GM12878 (cell line): ENCODE measurements around the gene SYNJ2. TPM values are rescaled to one million over a fixed set of nuclear protein-coding genes. Genes with fewer than 3 reads are reported as not detected.
A peak's percentile ranks its signal among the peaks of the same experiment; 100 is the strongest.

Source experiments
- ATAC-seq: fragments of 200-7000 bp; cut with Tn5 transposase; 3 replicates; pipeline ENCODE4 v1.9.1; 2020; ENCODE audit warnings: mild to moderate bottlenecking, moderate library complexity
- BruUV-seq: library from RNA; stranded (reverse); fragments of 400-500 nt; replicated peaks from 2 replicates; lab custom pipeline; 2021; lab: Mats Ljungman, UMichigan
- CTCF ChIA-PET: fragments of 300-600 bp; sonication (Branson Sonifier 250); formaldehyde crosslinking; extraction: SDS; loops from one replicate; lab custom pipeline; 2021; ENCODE audit warnings: inconsistent platforms; lab: Yijun Ruan, JAX
- POLR2A ChIA-PET: fragments of 350-600 bp; formaldehyde crosslinking; extraction: SDS; loops from one replicate; lab custom pipeline; 2021; ENCODE audit warnings: inconsistent platforms; lab: Charles Lee
- RAD21 ChIA-PET: fragments of 300-600 bp; sonication (Branson Sonifier 250); formaldehyde crosslinking; loops from one replicate; lab custom pipeline; 2023; ENCODE audit warnings: antibody characterized with exemption; ENCODE audit not compliant: unreplicated experiment; lab: Charles Lee
- SMC1A ChIA-PET: fragments of 300-600 bp; sonication (Branson Sonifier 250); formaldehyde crosslinking; loops from one replicate; lab custom pipeline; 2023; ENCODE audit not compliant: unreplicated experiment, uncharacterized antibody; lab: Charles Lee
- DNase-seq: peaks from one replicate; pipeline ENCODE4 v3.0.0-alpha.2; 2011; ENCODE audit warnings: low read depth, low spot score
- FAIRE-seq: peaks from 3 replicates; lab custom pipeline; 2011; peaks lifted over from hg19 to GRCh38; lab: Jason Lieb, UNC
- H2AFZ ChIP-seq: 2 replicates; pipeline ENCODE4 v1.6.0; 2011; ENCODE audit warnings: low read depth, low read length, control low read depth; ENCODE audit not compliant: control insufficient read depth
- H3K27ac ChIP-seq: 2 replicates; pipeline ENCODE4 v1.5.1; 2011; ENCODE audit warnings: control low read depth; ENCODE audit not compliant: control insufficient read depth, insufficient read depth
- H3K27me3 ChIP-seq, 2 experiments: replicated peaks in 1 of 2; 2 replicates each; pipeline versions ENCODE4 v1.6.0 to v1.6.1; 2011; ENCODE audit warnings: low read length in 1 of 2; ENCODE audit not compliant: control insufficient read depth in 2 of 2, insufficient read depth in 2 of 2
- H3K36me3 ChIP-seq, 2 experiments: 2 replicates each; pipeline ENCODE4 v1.5.1; 2011; ENCODE audit warnings: low read length in 1 of 2; ENCODE audit not compliant: control insufficient read depth in 2 of 2, insufficient read depth in 2 of 2
- H3K4me1 ChIP-seq: 2 replicates; pipeline ENCODE4 v1.6.1; 2011; ENCODE audit warnings: mild to moderate bottlenecking, low read length, moderate library complexity, mixed read lengths; ENCODE audit not compliant: control insufficient read depth, insufficient read depth
- H3K4me2 ChIP-seq: 2 replicates; pipeline ENCODE4 v1.6.0; 2011; ENCODE audit warnings: control low read depth; ENCODE audit not compliant: control insufficient read depth, insufficient read depth
- H3K4me3 ChIP-seq: fragments of 200-600 bp; sonication (generic); 2 replicates; pipeline ENCODE4 v1.5.1; 2016
- H3K79me2 ChIP-seq: 2 replicates; pipeline ENCODE4 v1.6.0; 2011; ENCODE audit warnings: low read length; ENCODE audit not compliant: control insufficient read depth, insufficient read depth
- H3K9ac ChIP-seq: 2 replicates; pipeline ENCODE4 v1.8.0; 2011; ENCODE audit warnings: low read length, control low read depth, mixed read lengths; ENCODE audit not compliant: control insufficient read depth, insufficient read depth
- H3K9me3 ChIP-seq: replicated peaks from 3 replicates; pipeline ENCODE4 v1.5.1; 2011; ENCODE audit warnings: mild to moderate bottlenecking, low read length; ENCODE audit not compliant: control insufficient read depth, insufficient read depth
- H4K20me1 ChIP-seq: 2 replicates; pipeline ENCODE4 v1.6.0; 2011; ENCODE audit not compliant: control insufficient read depth, insufficient read depth
- BHLHE40 ChIP-seq, 2 experiments: fragments of 450-650 bp in 1 of 2; IDR thresholded peaks; 2 replicates each; pipeline ENCODE4 v1.6.1; 2011 to 2017; ENCODE audit warnings: low read depth in 2 of 2, borderline replicate concordance in 1 of 2, improper control_type of control experiment in 1 of 2, low read length in 1 of 2, mild to moderate bottlenecking in 1 of 2
- KAT2A ChIP-seq: conservative IDR thresholded peaks from 2 replicates; pipeline ENCODE4 v1.6.1; 2011; ENCODE audit warnings: low read depth, low read length; ENCODE audit not compliant: control insufficient read depth
- MTA2 ChIP-seq: fragments of 450-650 bp; IDR thresholded peaks from 2 replicates; pipeline ENCODE4 v1.6.1; 2016; ENCODE audit warnings: low read depth, mild to moderate bottlenecking, moderate library complexity
- MXI1 ChIP-seq: fragments of 150-350 bp; IDR thresholded peaks from 2 replicates; pipeline ENCODE4 v1.6.1; 2011; ENCODE audit warnings: low read depth, mild to moderate bottlenecking, inconsistent platforms, low read length, improper control_type of control experiment
- MYB ChIP-seq: fragments of 150-350 bp; IDR thresholded peaks from 2 replicates; pipeline ENCODE4 v1.6.1; 2014; ENCODE audit warnings: mild to moderate bottlenecking, low read depth, low read length, borderline replicate concordance
- SPI1 ChIP-seq: IDR thresholded peaks from 2 replicates; pipeline ENCODE4 v1.6.1; 2011; ENCODE audit warnings: low read depth, mild to moderate bottlenecking, low read length, moderate library complexity, borderline replicate concordance; ENCODE audit not compliant: insufficient read depth
- TAF1 ChIP-seq: IDR thresholded peaks from 2 replicates; pipeline ENCODE4 v1.6.1; 2011; ENCODE audit warnings: mild to moderate bottlenecking, low read depth, low read length, borderline replicate concordance
- WGBS: methylation state at CpG from one replicate; pipeline ENCODE4 v1.1.6; 2016; ENCODE audit warnings: low lambda C conversion rate; ENCODE audit not compliant: insufficient replicate concordance, insufficient coverage; ENCODE audit errors: missing lambda C conversion rate; 5-methylcytosine and 5-hydroxymethylcytosine counted together
- in situ Hi-C: fragments of 300-500 bp; cut with MboI; formaldehyde crosslinking; loops from 9 replicates; pipeline ENCODE4 v1.14.3; 2018; ENCODE audit warnings: mixed read lengths
- intact Hi-C: fragments of 100-400 bp; cut with micrococcal nuclease; formaldehyde crosslinking; loops from one replicate; pipeline ENCODE4 v1.14.2; 2022; ENCODE audit not compliant: unreplicated experiment
- polyA plus RNA-seq, 11 experiments: library from polyadenylated mRNA; depleted of rRNA in 4 of 11; unstranded in 6 of 11; stranded (reverse) in 5 of 11; fragments of >200 nt; fragmentation: Nextera tagmentation in 4 of 11; fragmentation: Illumina TruSeq in 1 of 11; extraction: Ambion mirVana in 4 of 11; extraction: Trizol in 1 of 11; gene quantifications; 1 replicate in 1 of 11; 2 replicates in 10 of 11; pipeline versions ENCODE4 v1.2.1 to v1.2.3, GENCODE V29; 2011 to 2016; ENCODE audit warnings: inconsistent platforms in 2 of 11, missing spikeins in 2 of 11, low read depth in 1 of 11
- total RNA-seq, 4 experiments: library from RNA; depleted of rRNA in 3 of 4; stranded (reverse); fragments of >200 nt in 3 of 4; fragmentation: Illumina TruSeq in 1 of 4; extraction: Trizol in 1 of 4; gene quantifications; 2 replicates each; pipeline versions ENCODE4 v1.2.1 to v1.2.3, GENCODE V29; 2013 to 2021
- TF ChIP-seq, protein P1 (sequence below): fragments of 450-650 bp; IDR thresholded peaks from 2 replicates; pipeline ENCODE4 v1.6.1; 2018; ENCODE audit warnings: mild to moderate bottlenecking, low read depth, moderate library complexity; ENCODE audit not compliant: partially characterized antibody

SYNJ2 gene
- total and polyA plus RNA-seq, 10 of the 15 experiments (the other 5 are each of a cell fraction or from before 2014, with no cell fraction given): 0.11 to 1.8 (median 0.57) TPM

DNA sequence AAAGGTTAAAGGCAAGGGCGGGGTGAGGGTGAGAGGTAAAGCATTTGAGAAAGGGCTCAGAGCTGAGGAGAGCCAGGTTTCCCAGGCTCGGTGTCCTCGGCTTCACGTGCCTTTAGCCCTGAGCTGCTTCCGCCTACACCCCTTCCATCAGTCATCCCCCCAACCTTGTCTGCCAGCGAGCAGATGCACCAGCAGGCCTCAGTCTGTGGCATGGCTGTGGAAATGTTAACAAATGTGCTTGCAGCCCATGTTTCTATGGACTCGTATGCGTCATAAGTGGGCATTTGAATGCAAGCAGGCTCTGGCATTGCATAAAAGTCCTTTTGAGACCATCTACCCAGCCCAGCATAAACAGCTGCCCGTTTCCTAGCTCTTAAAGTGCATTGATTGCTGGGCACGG, 88.8 kb downstream of the SYNJ2 start (continued):
- no peak for TF ChIP-seq KAT2A
- no peak for TF ChIP-seq SPI1
- TF ChIP-seq, protein P1, sequence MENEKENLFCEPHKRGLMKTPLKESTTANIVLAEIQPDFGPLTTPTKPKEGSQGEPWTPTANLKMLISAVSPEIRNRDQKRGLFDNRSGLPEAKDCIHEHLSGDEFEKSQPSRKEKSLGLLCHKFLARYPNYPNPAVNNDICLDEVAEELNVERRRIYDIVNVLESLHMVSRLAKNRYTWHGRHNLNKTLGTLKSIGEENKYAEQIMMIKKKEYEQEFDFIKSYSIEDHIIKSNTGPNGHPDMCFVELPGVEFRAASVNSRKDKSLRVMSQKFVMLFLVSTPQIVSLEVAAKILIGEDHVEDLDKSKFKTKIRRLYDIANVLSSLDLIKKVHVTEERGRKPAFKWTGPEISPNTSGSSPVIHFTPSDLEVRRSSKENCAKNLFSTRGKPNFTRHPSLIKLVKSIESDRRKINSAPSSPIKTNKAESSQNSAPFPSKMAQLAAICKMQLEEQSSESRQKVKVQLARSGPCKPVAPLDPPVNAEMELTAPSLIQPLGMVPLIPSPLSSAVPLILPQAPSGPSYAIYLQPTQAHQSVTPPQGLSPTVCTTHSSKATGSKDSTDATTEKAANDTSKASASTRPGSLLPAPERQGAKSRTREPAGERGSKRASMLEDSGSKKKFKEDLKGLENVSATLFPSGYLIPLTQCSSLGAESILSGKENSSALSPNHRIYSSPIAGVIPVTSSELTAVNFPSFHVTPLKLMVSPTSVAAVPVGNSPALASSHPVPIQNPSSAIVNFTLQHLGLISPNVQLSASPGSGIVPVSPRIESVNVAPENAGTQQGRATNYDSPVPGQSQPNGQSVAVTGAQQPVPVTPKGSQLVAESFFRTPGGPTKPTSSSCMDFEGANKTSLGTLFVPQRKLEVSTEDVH: no peak
- TF ChIP-seq TAF1: no peak

DNA sequence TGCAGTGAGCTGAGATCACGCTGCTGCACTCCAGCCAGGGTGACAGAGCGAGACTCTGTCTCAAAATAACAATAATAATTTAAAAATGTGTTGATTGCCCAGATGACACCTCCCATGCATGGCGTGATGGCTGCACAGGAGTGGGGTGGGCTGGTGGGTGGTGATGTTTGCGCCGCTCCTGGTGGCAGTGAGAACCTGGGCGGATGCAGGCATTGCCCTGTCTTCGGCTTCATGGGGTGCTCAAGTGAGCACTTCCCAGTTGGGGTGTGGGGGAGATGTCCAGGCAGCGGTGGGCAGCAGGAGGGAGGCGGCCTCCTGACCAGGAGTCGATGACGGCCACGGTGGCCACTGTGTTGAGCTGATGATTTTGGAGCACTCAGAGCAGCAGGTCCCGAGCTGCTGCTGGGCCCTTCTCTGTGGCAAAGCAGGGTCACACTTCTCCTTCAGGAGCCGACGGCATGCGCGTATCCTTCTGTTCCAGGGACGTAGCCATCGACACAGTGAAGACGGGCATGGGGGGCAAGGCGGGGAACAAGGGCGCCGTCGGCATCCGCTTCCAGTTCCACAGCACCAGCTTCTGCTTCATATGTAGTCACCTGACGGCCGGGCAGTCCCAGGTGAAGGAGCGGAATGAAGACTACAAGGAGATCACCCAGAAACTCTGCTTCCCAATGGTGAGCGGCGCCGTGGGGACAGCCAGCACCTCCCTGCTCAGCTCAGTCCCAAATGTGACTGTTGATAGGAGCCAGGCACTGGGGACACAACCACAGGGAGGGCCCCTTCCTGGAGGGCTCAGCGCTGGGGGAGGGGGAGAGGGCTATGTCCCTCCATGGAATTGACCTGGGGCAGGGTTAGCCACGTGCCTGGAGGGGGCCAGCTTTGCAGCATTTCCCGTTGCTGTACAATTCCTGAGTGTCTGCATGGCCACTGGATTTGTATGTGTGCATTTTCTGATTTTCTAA, 89.7 kb downstream of the SYNJ2 start:
- DNase-seq: no peak
- Histone ChIP-seq H2AFZ (no peak overlapping the region), H4K20me1 (no peaks in the 10 kb centered on the region), H3K4me1 (no peaks in the 10 kb centered on the region), H3K27me3 (no peaks in the 10 kb centered on the region), H3K9me3 (no peaks in the 10 kb centered on the region), H3K79me2 (no peaks in the 10 kb centered on the region), H3K27ac (no peak overlapping the region), H3K4me3 (no peak overlapping the region), H3K36me3 (no peaks in the 10 kb centered on the region), H3K4me2 (no peak overlapping the region), H3K9ac (no peak overlapping the region)
- ChIA-PET RAD21 (interaction anchor here (1.1 to 1.6 kb wide), 5 partner anchors 78 to 757 kb away, joined by 3 to 6 read pairs (median 3); no protein-coding TSS in a partner anchor), POLR2A (interaction anchor here (1.2 kb wide), 1 partner anchor 225 kb away, joined by 3 read pairs; no protein-coding TSS in a partner anchor), CTCF (interaction anchor here (0.6 to 3.2 kb wide), 24 partner anchors 8 to 757 kb away, joined by 3 to 19 read pairs (median 4); no protein-coding TSS in a partner anchor), SMC1A (interaction anchor here (1.0 to 2.4 kb wide), 11 partner anchors 45 to 405 kb away, joined by 3 to 6 read pairs (median 3); no protein-coding TSS in a partner anchor)
- no peak for FAIRE-seq
- intact Hi-C loops (loop anchor here (1.0 to 10.0 kb wide), 4 partner anchors 90 to 757 kb away; partner anchors contain the start of gene SYNJ2), in situ Hi-C loops (no loop called here)
- peak; percentile 28 for ATAC-seq
- 88% methylated on average over 34 of the region's 34 CpGs for WGBS
- BruUV-seq: no TSS peak
- TF ChIP-seq MXI1: no peak
- TF ChIP-seq BHLHE40 (IDR thresholded peaks at IDR 0.05; ENCODE audit: borderline replicate concordance in 1 of 2, low read depth in 2 of 2, low read length in 1 of 2): 0 out of 4 replicates have a peak, but pooled peaks of 1 of the 2 experiments have one; percentile 3
- TF ChIP-seq MTA2: no peak
- TF ChIP-seq MYB: no peak
